Medulla oblongata (tissue), 1 donor: ENCODE data around the gene ATP10A.

Experiments used
- DNase-seq: peaks from one replicate; pipeline ENCODE4 v3.0.0-alpha.2; 2015; ENCODE audit errors: extremely low spot score

ATP10A gene

DNA sequence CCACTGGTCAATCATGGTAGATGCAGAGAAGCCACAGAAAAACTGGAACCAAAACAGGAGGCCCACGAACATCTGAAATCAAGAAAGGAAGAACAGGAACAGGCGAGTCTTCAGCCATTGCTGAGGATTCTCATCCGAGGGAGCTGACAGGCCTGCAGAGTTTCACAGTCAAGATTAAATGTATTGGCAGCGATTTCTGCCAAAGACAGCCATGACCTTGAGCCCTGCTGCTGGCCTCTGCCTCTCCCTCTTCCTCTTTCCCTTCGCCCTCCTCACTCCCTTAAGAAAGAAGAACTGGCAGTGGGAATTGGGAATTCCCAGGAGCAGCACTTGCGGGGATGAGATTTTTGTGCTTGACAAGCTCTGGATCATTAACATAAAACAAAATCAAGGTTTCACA is 179.7 kb downstream of the ATP10A start:
- DNase-seq: no peak

DNA sequence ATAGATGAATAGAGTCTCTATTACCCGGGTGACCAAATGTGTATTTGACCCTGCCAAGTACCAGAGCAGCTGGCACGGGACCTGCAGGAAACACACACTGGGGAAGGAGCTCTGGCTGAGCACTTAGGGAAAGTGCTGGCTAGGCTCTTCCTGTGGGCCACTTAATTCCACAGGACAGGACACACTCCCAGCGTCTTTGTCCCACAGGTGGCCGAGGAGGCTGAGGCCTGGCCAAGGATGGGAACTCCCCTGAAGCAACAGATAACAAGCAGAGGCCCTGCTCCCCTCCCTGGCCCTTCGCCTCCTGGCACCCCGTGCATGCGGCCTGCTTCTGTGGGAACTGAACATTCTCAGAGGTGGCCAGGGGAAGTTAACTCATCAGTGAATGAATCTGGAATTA is 180.8 kb downstream of the ATP10A start:
- peak; percentile 50 for DNase-seq

DNA sequence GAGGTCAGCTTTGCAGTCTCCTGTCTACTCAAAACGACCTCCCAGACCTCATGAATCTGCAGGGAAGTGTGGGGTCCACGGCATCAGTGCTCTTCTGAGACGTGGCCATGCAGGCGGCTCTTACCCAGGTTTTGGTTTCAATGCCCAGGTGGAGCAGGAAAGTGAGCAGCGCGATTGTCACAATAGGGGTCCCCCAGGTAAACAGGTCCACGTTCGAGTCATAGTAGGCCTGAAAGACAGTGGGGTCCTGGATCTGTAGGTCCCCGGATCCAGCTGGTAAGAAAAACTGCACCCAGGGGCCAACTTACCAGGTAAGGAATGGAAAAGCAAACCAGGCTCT is 182.5 kb downstream of the ATP10A start:
- no peak for DNase-seq

DNA sequence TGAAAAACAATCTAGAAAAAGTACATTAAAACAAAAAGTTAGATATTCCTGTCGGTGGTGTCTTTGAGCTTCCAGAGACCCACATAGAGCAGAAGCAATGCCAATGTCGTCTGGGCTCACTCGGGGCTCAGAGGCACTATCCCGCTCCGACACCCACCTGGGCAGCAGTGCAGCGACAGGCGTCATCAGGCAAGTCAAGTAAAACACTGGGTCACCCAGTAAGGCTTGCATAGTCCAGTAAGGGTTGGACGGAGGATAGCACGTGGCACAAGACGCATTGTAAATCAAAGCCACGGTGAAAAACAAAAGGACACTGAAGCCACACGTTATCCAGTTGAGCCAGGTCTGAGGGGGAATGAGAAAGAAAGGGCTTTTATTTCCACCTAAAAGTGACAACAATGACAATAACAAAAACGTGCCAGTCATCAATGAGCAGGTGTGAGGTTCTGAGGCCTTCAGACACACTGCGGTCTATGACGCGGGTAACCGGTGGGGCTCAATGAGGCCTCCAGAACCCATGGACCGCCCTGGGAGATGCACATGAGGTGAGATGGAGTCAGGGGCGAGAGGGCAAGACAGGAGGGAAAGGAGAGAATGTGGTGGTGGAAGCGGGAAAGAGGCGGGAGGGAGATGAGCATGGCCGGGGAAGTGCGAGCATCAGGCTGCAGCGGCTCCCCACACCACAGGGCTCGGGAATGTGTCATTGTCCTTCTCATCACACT is 183.0 kb downstream of the ATP10A start:
- DNase-seq: no peak

DNA sequence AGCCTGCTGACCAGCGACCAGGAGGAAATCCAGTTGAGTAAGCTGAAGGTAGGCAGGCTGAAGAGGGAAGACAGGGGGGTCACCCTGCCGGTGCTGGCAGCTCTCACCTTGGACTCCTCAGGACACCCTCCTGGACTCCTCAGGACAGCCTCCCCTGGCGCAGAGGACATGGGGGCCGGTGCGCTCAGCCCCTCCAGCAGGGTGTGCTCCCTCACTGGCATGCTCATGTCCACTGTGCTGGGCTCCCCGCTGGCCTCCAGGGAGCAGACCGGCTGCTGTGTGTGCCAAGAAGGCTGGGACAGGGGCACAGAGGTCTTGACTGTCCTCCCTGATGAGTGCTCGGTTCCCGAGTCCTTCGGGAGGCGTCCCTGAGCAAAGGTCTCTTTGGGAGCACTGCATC is 183.6 kb downstream of the ATP10A start:
- no peak for DNase-seq

DNA sequence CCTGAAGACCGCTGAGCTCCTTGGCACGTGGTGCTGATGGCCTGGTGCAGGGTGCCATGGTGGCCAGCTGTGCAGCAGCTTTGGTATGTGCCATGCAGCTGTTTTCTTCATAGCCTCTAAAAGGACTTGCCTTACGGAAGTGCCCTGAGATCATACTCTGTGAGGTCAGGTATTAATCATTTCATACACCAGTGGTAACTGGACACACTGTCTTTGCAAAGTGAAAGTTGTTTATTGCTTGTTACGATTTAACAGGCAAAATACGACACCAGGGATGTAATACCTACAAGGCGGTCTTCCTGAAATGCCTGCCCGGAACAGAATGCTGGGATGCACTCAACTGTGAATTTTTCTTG is 184.6 kb downstream of the ATP10A start:
- DNase-seq: no peak

DNA sequence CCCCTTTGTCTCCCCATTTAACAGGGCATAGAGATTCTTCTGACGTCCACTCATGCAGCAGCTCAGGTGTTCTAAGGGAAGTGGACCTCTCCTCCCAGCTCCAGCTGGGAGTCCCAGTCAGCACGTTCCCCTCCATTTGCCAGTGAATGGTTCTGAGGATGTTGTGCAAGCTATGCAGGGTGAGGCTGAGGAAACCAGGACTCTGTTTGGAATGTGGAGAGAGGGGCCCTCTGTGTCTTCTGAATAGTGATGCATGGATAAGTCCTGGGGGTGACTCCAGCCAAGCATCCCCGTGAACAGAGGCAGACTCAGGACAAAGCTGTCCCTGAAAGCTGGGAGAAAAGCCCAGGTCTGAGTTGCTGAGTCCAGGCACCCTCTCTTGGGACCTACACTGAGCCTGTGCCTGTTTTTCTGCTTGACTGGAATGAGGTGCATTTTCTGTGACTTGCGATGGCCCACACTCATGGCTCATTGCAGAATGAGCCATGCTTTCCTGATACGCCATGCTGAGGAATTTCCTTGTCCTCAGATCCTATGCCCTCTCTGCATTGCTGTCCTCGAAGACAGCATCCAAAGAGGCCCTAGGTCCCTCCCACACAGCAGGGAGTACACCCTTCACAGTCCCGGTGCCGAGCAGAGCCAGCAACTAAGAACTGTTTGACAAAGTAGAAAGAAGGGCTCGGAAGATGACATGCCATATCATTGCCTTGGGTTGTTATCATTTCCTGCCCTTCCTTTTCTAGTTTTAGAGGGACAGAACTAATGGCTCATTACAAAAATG is 185.2 kb downstream of the ATP10A start:
- DNase-seq: peak; percentile 8

DNA sequence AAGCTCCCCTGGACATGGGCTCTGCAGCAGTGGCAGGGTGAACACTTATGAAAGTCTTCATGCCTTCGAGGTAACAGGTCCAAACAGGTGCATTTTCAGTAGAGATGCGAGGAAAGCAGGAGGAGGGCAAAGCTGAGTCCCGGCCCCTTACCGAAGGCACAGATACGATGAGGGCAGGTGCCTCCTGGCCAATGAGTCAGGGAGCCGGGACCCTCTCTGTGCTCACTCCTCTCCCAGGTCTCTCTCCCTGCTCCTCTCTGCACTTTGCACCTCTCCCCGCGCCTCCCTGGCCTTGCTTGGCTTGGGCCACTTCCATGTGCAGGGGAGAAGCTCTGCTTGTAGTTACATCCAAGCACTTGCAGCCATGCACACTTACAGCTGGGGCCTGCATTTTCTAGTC is 187.1 kb downstream of the ATP10A start:
- DNase-seq: no peak

DNA sequence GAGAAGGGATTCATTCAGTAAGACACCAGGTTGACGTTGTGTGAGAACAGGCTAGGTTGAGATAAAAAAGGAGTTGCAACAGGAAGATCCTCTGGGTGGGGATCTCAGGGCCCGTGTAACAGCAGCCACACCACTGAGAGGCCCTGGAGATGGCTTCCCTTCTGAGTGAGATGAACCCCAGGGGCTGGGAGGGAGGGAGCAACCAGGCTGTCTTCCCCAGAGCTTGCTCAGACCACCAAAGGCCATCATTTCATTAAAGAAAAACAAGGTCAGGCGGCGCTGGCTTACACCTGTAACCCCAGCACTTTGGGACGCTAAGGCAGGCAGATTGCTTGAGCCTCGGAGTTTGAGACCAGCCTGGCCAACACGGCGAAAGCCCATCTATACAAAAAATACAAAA is 187.7 kb downstream of the ATP10A start:
- no peak for DNase-seq

DNA sequence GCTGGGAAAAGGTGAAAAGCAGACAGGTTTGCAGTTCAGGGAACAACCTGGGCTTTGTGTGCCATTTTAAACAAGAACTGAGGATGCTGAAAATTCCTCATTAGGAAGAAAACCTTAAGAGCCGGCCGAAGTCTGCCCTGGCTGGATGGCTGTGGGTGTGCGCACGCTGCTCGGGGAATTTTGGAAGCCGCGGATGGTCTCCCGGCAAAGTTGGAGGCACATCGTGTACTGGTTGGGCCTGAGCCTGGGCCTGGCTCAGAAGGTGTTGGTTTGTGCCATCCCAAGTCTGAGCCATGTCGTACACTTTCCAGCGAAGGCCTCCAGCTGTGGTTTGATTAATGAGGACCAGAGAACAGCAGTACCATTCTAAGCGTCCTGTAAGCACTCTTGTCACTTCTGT is 188.2 kb downstream of the ATP10A start:
- peak; percentile 74 for DNase-seq

DNA sequence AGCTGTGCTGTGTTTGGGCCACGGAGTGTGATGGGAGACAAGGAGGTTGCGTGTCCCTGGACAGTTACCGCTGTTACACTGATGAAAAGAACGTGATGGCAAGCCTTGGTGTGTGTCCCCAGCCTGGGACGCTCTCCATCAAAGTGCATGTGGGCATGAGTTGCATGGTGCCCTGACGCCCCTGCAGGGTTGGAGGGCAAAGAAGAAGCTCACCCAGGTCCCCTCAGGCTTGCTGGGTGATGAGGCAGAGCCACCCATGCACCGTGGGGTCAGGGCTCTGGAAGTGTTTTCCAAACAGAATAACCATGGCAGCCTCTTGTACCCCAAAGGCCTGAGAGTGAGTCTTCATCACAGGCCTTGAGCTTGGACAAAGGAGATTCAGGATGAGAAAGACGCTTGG is 189.2 kb downstream of the ATP10A start:
- no peak for DNase-seq

DNA sequence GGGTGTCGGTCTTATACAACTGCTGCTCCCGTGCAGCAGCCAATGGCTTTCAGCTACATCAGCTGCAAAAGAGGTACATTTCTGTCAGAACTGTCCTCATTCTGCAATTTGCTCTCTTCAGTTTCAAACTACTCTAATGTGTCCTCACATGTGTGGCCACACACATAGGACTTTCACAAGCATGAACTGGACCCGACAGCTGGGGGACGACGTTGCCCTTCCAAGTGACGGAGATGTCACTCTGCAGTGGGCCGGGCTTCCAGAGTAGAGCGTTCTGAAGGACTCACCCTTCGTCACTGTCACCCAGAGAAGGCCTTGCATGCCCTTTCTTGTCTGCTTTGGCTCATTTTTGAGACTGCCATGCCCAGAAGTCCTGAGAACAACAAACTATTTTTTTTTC is 189.8 kb downstream of the ATP10A start:
- no peak for DNase-seq

DNA sequence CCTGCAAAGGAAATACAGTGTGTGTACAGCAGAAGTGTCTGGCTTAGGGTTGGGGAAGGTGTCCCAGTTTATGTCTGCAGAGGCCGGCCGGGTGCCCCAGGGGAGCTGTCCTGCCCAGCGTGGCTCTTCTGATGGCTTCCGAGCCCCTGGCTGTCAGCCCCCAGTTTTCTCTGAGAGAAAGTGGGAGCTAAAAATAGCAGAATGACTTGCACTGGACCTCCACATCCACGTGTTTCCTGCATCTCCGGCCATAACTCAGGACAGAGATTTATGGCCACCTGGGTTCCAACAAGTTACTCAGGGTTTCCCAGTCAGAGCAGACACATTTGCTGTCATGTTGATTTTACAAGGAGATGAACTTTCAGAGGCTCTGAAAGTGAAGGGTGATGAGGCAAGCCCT is 192.0 kb downstream of the ATP10A start:
- peak; percentile 12 for DNase-seq

DNA sequence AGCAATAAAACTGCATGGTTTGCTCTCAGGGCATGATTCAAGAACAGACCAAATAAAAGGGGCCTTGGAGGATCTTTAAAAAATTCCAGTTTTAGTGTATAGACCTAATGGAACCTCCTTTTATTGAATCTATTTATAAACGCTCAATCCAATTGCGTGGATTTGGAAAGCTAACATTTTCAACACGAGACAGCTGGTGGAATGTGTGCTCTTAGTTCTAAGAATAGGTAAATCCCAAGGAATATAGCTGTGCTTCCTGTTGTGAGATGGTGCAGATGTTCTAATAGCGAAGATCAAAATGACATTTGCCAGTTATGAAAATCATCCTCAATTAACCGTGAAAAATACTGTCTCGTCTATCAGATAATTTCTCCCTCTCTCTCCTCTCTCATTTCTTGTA is 192.5 kb downstream of the ATP10A start:
- DNase-seq: no peak

DNA sequence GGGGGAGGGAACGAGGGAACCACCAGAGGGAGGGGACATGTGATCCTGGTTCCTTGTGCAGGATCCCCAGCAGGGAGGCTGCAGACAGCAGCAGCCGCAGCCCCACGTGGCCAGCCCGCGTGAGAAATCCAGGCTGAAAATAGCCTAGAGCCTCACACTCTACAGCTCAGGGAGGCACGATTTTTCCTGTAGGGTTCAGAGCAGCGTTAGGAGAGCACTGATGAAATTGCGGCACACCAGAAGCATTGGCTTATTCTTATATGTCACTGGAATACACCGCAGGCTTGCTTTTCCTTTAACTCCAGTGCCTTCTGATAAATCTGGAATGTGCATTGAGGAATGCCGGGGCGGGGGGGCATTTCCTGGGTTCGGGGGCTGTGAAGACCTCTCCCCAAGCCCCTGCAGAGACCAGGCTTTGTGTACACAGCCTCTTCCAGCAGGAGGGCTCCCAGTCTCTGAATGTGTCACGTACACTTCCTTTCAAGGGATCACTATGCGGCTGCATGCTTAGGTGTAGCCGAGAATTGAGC is 193.0 kb downstream of the ATP10A start:
- peak; percentile 63 for DNase-seq

DNA sequence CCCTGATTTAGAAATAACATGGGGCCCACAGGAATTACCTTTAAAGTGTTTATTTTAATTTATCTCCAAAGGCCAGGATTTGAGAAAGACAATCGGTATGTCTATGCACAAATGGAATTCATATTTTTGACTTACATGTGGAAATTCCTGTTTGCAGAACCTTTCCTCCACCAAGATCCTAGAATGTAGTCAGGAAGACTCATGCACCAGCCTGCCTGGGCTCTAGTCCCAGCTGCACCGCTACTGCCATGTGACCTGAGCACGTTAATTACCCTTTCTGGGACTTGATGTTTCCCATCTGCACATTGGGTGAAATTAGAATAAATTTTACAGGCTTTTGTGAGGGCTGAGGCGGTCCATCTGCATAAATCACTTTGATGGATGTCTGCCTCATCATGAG is 194.2 kb downstream of the ATP10A start:
- no peak for DNase-seq

DNA sequence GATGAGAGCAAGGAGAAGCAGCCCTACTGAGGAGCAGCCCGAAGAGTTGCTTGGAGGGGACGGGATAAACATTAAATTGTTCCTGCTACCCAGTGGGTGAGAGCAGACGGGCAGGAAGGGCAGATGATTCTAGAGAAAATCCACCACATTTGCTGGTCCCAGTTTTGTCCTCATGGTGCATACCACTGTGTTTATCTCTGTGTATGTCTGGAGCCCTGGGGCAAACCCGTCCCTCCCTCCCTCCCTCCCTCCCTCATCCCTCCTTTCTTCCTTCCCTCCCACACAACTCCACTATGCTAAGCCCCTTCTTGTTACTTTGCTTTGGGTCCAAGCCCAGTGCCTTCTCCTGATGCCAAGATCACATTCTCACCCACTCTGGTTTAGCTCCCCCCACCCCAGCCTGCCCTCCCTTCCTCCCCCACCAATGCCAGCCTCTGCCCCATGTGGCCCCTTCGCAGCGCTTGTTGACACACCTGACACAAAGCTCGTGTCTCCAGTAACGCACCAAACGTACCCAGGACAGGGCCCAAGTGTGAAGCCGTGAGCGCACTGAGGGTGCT is 194.8 kb downstream of the ATP10A start:
- DNase-seq: no peak

DNA sequence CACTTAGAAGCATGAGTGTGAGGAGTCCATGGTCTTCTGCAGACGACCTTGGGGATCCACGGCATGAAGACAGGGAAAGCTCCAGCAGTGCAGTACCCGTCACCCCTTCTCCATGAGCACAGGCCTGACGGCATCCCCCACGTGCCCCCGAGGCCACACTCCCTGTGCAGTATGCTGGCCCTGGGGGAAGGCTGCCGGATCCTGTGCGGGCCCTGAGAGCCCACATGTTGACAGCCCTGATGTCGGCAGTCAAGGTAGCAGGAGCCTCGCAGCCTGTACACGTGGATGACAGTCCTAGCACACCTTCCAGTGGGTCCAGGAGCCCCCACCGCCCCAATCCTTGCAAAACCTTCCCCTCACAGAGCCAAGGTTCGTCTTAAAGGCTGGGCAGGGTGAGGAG is 195.3 kb downstream of the ATP10A start:
- DNase-seq: no peak

DNA sequence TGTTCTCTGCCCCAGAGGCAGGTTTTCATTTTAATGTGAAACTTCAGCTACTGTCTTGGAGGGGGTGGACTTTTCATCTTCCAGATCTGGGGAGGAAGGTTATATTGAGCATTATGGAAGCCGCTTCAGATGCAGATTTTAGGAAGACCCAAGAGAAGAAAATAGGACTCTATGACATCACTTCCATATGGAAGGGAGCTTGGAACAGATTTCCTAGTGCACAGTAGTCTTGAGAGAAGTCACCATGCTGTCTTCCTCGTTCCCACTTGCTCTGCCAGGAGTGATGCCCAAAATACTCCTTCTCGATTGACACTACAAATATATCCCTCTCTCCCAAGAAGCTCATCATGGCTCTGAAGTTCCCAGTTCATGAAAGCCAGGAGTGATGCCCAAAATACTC is 197.2 kb downstream of the ATP10A start:
- no peak for DNase-seq

DNA sequence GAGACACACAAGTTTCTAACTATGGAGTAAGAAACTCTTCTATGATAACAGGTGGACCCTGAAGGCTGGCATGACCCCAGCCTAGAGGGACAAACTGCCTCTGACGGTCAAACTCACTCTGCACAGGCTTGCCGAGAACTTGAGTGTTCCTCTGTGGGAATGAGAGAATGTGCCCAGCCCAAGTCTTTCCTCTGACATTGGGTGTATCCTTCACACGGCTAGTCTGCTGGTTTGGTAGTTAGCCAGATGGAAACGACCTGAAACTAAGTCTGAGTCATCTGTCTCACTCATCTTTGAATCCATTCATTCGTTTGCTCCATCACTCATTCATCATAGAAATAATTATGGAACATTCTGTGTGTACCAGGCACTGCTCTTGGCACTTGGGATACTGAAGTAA is 198.4 kb downstream of the ATP10A start:
- DNase-seq: no peak

DNA sequence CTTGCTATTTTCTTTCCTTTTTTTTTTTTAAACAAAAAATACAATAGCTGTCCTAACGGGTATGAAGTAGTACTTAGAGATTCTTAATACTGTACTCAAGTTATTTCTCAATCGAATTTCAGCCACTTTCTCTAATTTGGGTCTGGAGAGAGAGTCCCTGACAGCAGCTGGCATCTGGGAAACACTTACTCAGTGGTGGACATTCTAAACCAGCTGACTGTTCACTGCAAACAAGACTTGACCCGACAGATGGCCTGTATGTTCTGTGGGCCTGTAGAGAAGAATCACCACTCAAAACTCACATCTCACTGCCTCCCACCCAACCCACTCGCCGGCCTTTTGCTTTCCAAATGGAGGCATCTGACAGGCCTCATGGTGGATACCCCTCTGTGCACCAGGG is 199.6 kb downstream of the ATP10A start:
- no peak for DNase-seq

DNA sequence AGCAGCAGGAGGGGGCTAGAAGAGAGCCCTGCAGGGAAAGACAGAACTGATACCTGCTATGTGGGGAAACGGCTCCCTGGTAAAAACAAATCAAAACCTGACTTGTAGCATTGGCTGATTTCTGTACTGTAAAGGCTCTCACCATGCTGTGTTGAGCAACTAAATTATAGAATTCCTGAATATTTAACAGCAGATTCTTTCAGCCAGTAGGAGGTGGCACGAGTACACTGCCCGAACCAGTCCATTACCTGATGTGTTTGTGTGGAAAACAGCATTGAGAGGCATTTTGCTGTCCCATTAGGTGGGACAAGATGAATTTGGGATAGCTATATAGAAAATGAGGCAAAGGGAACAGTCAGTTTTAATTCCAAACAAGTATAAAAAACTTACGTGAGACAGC is 201.2 kb downstream of the ATP10A start:
- DNase-seq: no peak

DNA sequence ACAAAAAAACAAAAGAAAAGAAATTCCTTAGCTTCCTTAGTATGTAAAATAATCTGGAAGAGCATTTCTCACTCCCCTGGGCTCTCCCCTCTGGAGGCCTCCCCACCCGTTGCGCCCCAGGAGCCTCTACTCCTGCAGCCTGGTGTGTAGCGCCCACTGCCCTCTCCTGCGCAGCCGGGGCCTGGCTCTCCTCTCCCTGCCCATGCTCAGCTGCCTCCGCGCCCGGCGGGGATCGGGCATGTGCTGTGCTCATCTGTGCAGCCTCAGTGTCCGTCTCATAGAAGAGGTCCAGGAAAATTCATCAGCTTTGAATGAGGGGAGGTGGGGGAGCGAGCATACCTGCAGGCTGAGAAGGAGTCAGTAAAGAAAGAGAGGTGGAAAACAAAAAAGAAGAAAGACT is 203.9 kb downstream of the ATP10A start:
- no peak for DNase-seq
